B cell (primary cell): ENCODE results near the gene C1orf56. TPM values are rescaled to one million over a fixed set of nuclear protein-coding genes. Genes with fewer than 3 reads are reported as not detected.

ENCODE experiments used
- ATAC-seq: fragments of 200-7000 bp; cut with Tn5 transposase; one replicate; pipeline ENCODE4 v1.10.0; 2021; ENCODE audit warnings: low read depth, mild to moderate bottlenecking, moderate number of reproducible peaks, moderate library complexity
- CTCF ChIA-PET: fragments of 350-600 bp; sonication (Branson Sonifier 250); formaldehyde crosslinking; loops from one replicate; lab custom pipeline; 2021; ENCODE audit warnings: antibody characterized with exemption, inconsistent platforms; lab: Charles Lee
- POLR2A ChIA-PET: fragments of 350-600 bp; sonication (Branson Sonifier 250); formaldehyde crosslinking; loops from one replicate; lab custom pipeline; 2021; ENCODE audit warnings: antibody characterized with exemption; lab: Charles Lee
- DNase-seq: peaks from one replicate; pipeline ENCODE4 v3.0.0; 2013
- H2AFZ ChIP-seq: 2 replicates; pipeline ENCODE4 v1.6.1; 2012; ENCODE audit warnings: mild to moderate bottlenecking, low read depth, low read length; ENCODE audit not compliant: insufficient read depth, poor library complexity, severe bottlenecking
- H3K27ac ChIP-seq, 2 donors: 1 replicate in 1 of 2; 2 replicates in 1 of 2; pipeline ENCODE4 v1.5.1; 2012 to 2013; ENCODE audit warnings: low read length in 2 of 2, mild to moderate bottlenecking in 2 of 2, moderate library complexity in 1 of 2
- H3K27me3 ChIP-seq, 4 experiments: fragments of 200-600 bp in 1 of 4; sonication (generic) in 1 of 4; replicated peaks in 1 of 4; 1 replicate in 2 of 4; 2 replicates in 2 of 4; pipeline versions ENCODE4 v1.6.1 to v1.7.0; 2013 to 2016; ENCODE audit warnings: low read length in 3 of 4, mild to moderate bottlenecking in 2 of 4, mixed read lengths in 1 of 4, moderate library complexity in 1 of 4; ENCODE audit not compliant: insufficient read depth in 4 of 4, control insufficient read depth in 3 of 4; ENCODE audit errors: control extremely low read depth in 1 of 4
- H3K36me3 ChIP-seq, 2 experiments: replicated peaks in 1 of 2; 1 replicate in 1 of 2; 2 replicates in 1 of 2; pipeline versions ENCODE4 v1.6.1 to v1.7.1; 2013; ENCODE audit warnings: low read length in 1 of 2; ENCODE audit not compliant: insufficient read depth in 2 of 2, control insufficient read depth in 1 of 2; ENCODE audit errors: control extremely low read depth in 1 of 2, extremely low read depth in 1 of 2
- H3K4me1 ChIP-seq, 2 donors: fragments of 200-600 bp in 1 of 2; sonication (generic) in 1 of 2; 1 replicate in 1 of 2; 2 replicates in 1 of 2; pipeline versions ENCODE4 v1.5.1 to v1.6.1; 2013 to 2017; ENCODE audit warnings: low read length in 2 of 2; ENCODE audit not compliant: control insufficient read depth in 2 of 2, insufficient read depth in 2 of 2
- H3K4me2 ChIP-seq: replicated peaks from 2 replicates; pipeline ENCODE3; 2012; ENCODE audit warnings: mild to moderate bottlenecking, low read depth, low read length; ENCODE audit not compliant: poor library complexity, severe bottlenecking
- H3K4me3 ChIP-seq, 5 experiments: fragments of 200-600 bp in 1 of 5; sonication (generic) in 1 of 5; 1 replicate in 3 of 5; 2 replicates in 2 of 5; pipeline versions ENCODE4 v1.5.1 to v1.7.0; 2011 to 2016; ENCODE audit warnings: low read length in 4 of 5, mild to moderate bottlenecking in 4 of 5, low read depth in 2 of 5, control low read depth in 1 of 5, moderate library complexity in 1 of 5; ENCODE audit not compliant: insufficient read depth in 1 of 5; ENCODE audit errors: control extremely low read depth in 1 of 5, extremely low read depth in 1 of 5
- H3K79me2 ChIP-seq: fragments of 200-600 bp; sonication (generic); one replicate; pipeline ENCODE4 v1.6.0; 2016; ENCODE audit warnings: low read length; ENCODE audit not compliant: control insufficient read depth, insufficient read depth
- H3K9ac ChIP-seq: fragments of 200-600 bp; sonication (generic); 2 replicates; pipeline ENCODE4 v1.6.1; 2017; ENCODE audit warnings: mild to moderate bottlenecking, low read length, moderate library complexity
- H3K9me3 ChIP-seq, 3 donors: one replicate each; pipeline versions ENCODE4 v1.6.1 to v1.7.1; 2013; ENCODE audit warnings: low read length in 2 of 3; ENCODE audit not compliant: control insufficient read depth in 2 of 3, insufficient read depth in 1 of 3; ENCODE audit errors: control extremely low read depth in 1 of 3
- H4K20me1 ChIP-seq: 2 replicates; pipeline ENCODE4 v1.6.0; 2012; ENCODE audit warnings: mild to moderate bottlenecking, low read length; ENCODE audit not compliant: insufficient read depth, control insufficient read depth, poor library complexity, severe bottlenecking
- H3K27ac Mint-ChIP-seq: one replicate; pipeline ENCODE4 v1.8.0; 2021; ENCODE audit warnings: mixed read lengths
- H3K27me3 Mint-ChIP-seq: one replicate; pipeline ENCODE4 v1.8.0; 2021; ENCODE audit warnings: mixed read lengths
- H3K4me1 Mint-ChIP-seq: one replicate; pipeline ENCODE4 v1.8.0; 2021; ENCODE audit warnings: mixed read lengths
- H3K4me3 Mint-ChIP-seq: one replicate; pipeline ENCODE4 v1.8.0; 2021; ENCODE audit warnings: mixed read lengths
- H3K9me3 Mint-ChIP-seq: one replicate; pipeline ENCODE4 v1.8.0; 2022; ENCODE audit warnings: mixed read lengths; ENCODE audit not compliant: insufficient read depth
- CTCF ChIP-seq: fragments of 200-600 bp; IDR thresholded peaks from one replicate; pipeline ENCODE4 v1.8.0; 2022; ENCODE audit warnings: antibody characterized with exemption, mild to moderate bottlenecking
- EZH2 ChIP-seq: IDR thresholded peaks from 2 replicates; pipeline ENCODE4 v1.6.1; 2012; ENCODE audit warnings: borderline replicate concordance, low read depth, mild to moderate bottlenecking, moderate library complexity, low read length; ENCODE audit not compliant: insufficient read depth, poor library complexity, severe bottlenecking
- WGBS: methylation state at CpG from one replicate; pipeline ENCODE4 v1.1.5; 2013; ENCODE audit warnings: missing lambda C conversion rate; ENCODE audit not compliant: insufficient coverage; 5-methylcytosine and 5-hydroxymethylcytosine counted together
- intact Hi-C: fragments of 100-400 bp; cut with micrococcal nuclease; formaldehyde crosslinking; loops from one replicate; pipeline ENCODE4 v1.10.0; 2022
- polyA plus RNA-seq: library from polyadenylated mRNA; depleted of rRNA; stranded (reverse); fragments of >200 nt; gene quantifications from 2 replicates; pipeline ENCODE4 v1.2.3, GENCODE V29; 2012
- total RNA-seq, 2 donors: library from RNA; stranded (reverse); fragments of 120-200 nt in 1 of 2; gene quantifications; 1 replicate in 1 of 2; 2 replicates in 1 of 2; pipeline versions ENCODE4 v1.2.3 to v1.2.4, GENCODE V29; 2013 to 2022

Gene C1orf56
- total and polyA plus RNA-seq, 2 donors (not counting 1 experiment from before 2014, with no cell fraction given), result 2.4 to 4.5 TPM

- ATAC-seq (peak; percentile 85), DNase-seq (peak; percentile 92)
- Histone ChIP-seq H3K4me3 (peak within 1 kb of the TSS; percentile 87 to 99 (median 97)), H3K9me3 (no peaks in the 10 kb centered on the region), H3K4me1 (peaks cover 42 to 46% of the 10 kb centered on the region in 2 donors), H3K36me3 (peaks cover 0 to 24% of the 10 kb centered on the region in 2 experiments), H4K20me1 (peaks cover 13% of the 10 kb centered on the region), H3K4me2 (peak within 1 kb of the TSS; percentile 97), H3K27ac (peak within 1 kb of the TSS; percentile 76 to 95), H3K9ac (peak within 1 kb of the TSS; percentile 91), H2AFZ (peak within 1 kb of the TSS; percentile 90), H3K27me3 (no peaks in the 10 kb centered on the region), H3K79me2 (peaks cover 61% of the 10 kb centered on the region)
- WGBS, result under 1% methylated on average over 49 of the region's 58 CpGs
- CTCF ChIA-PET, result interaction anchor here (0.6 to 9.2 kb wide), 12 partner anchors 10 to 192 kb away, joined by 3 to 82 read pairs (median 6); partner anchors contain the start of genes C1orf56, GABPB2, MINDY1 and TNFAIP8L2
- peak within 1 kb of the TSS; percentile 99 for H3K4me3 Mint-ChIP-seq
- peaks cover 51% of the 10 kb centered on the region for H3K4me1 Mint-ChIP-seq
- no peaks in the 10 kb centered on the region for H3K9me3 Mint-ChIP-seq
- no peaks in the 10 kb centered on the region for H3K27me3 Mint-ChIP-seq
- intact Hi-C loops, result loop anchor here (1.0 to 5.0 kb wide), 9 partner anchors 12 to 497 kb away; partner anchors contain the start of genes ARNT, PRUNE1, TNFAIP8L2 and ZNF687
- peak; percentile 85 for TF ChIP-seq CTCF
- no peak for TF ChIP-seq EZH2
- POLR2A ChIA-PET, result interaction anchor here (0.6 to 4.5 kb wide), 8 partner anchors 8 to 193 kb away, joined by 3 to 36 read pairs (median 4); partner anchors contain the start of genes C1orf56 and GABPB2
- peak within 1 kb of the TSS; percentile 94 for H3K27ac Mint-ChIP-seq
Observed at GRCh38 chr1:151059109-151060006, 11.8 kb downstream of the C1orf56 start, which contains the start of gene CDC42SE1. Gene CDC42SE1 (minus strand): TSS chr1:151059622. CDS start chr1:151055730, 3,892 bp downstream.
